Measurements from ENCODE around the gene ADGRA3. TPM values are rescaled to one million over a fixed set of nuclear protein-coding genes. Genes with fewer than 3 reads are reported as not detected.

Gene ADGRA3, protein sequence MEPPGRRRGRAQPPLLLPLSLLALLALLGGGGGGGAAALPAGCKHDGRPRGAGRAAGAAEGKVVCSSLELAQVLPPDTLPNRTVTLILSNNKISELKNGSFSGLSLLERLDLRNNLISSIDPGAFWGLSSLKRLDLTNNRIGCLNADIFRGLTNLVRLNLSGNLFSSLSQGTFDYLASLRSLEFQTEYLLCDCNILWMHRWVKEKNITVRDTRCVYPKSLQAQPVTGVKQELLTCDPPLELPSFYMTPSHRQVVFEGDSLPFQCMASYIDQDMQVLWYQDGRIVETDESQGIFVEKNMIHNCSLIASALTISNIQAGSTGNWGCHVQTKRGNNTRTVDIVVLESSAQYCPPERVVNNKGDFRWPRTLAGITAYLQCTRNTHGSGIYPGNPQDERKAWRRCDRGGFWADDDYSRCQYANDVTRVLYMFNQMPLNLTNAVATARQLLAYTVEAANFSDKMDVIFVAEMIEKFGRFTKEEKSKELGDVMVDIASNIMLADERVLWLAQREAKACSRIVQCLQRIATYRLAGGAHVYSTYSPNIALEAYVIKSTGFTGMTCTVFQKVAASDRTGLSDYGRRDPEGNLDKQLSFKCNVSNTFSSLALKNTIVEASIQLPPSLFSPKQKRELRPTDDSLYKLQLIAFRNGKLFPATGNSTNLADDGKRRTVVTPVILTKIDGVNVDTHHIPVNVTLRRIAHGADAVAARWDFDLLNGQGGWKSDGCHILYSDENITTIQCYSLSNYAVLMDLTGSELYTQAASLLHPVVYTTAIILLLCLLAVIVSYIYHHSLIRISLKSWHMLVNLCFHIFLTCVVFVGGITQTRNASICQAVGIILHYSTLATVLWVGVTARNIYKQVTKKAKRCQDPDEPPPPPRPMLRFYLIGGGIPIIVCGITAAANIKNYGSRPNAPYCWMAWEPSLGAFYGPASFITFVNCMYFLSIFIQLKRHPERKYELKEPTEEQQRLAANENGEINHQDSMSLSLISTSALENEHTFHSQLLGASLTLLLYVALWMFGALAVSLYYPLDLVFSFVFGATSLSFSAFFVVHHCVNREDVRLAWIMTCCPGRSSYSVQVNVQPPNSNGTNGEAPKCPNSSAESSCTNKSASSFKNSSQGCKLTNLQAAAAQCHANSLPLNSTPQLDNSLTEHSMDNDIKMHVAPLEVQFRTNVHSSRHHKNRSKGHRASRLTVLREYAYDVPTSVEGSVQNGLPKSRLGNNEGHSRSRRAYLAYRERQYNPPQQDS (N-terminal part only)
- 20.7 TPM for total RNA-seq
- long read RNA-seq, partial matches to known transcripts, result 2 of 4 reads
- long read RNA-seq, other reads (novel, unspliced or antisense), result 2 of 4 reads

DNA sequence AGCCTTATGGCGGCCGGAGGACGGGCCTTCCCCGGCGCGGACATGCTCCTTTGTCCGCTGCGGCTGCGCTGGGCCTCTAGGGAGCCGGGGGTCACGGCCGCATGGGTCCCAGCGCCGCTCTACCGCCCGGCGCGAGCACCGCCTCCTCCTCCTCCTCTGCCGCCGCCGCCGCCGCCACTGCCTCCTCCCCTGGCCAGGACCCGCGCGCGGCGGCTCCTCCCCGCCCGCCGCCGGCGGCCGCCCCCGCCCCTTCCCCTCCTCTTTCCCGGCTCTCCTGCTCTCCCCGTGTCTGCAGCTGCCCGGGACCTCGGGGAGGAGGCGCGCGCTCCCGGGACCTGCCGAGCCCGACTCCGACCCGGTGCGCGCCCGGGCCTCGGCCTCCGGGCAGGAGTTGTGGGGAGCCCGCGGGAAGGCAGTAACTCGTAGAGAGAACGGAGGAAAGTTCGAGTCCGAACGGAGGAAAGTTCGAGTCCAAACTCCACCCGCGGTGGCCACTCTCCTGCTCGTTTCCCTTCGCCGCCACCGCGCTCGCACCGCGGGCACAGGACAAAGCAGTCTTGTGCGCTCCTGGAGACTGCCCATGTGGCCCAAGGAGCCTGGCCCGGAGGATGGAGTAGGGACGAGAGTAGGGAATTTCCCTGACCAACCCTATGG lies at the start of gene ADGRA3:
ADGRA3 (minus strand) TSS at position 179 of the 654 bp plus-strand sequence. CDS start 282 bp downstream, outside the sequence.
- DNase-seq (ENCODE audit: low spot score), result peak; percentile 91

DNA sequence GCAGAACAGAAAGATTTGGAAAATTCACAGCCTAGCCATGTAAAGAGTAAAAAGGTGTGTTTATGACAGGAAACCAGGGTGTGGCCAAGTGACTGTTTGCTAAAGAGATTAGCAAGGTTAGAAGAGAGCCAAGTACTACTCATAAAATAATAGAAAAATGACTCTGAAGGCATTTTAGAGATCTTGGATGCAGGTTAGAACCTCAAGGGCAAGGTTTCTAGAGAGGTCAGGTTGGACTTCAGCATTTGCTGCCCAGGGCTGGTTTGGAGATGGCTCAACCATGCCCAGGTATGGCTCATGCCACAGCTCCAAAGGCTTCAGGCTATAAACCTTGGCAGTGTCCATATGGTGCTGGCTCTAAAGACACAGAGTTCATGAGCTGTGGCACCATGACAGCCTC lies 40.6 kb upstream of the ADGRA3 start:
- no peak for DNase-seq (ENCODE audit: low spot score)

DNA sequence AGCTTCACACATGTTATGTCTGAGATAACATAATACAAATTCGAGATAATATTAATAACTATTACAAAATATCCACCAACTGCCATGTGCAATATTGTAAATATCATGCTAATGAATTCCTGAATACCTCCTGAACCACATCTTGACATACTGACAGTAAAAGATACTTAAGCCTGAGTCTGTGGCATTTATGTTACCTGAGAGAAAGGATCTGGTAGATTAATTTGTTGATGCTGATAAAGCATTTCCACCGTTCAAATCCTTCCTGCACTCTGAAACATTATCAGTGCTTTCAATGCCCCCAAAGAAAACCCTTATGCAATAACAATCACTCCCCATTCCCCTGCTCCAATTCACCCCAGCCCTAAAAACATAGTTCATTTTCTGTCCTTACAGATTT lies 38.8 kb upstream of the ADGRA3 start:
- DNase-seq (ENCODE audit: low spot score), result no peak

DNA sequence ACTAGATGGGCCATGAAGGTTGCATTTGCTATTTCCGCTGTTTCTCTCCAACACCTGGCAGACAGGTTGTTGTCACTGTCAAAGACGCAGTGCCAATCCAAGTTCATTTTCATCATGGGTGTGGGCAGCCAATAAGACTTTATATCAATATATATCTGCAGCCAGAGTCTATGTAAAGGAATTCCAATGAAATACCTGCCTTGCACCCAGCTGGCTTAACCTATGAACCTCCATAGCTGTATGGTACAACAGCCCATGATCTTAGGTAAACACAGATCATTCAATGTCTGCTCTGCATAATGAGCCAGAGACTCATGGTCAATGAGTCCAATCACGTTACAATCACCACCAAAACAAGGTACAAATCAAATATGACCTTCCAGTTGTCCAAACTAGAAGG lies 37.7 kb upstream of the ADGRA3 start:
- no peak for DNase-seq (ENCODE audit: low spot score)

DNA sequence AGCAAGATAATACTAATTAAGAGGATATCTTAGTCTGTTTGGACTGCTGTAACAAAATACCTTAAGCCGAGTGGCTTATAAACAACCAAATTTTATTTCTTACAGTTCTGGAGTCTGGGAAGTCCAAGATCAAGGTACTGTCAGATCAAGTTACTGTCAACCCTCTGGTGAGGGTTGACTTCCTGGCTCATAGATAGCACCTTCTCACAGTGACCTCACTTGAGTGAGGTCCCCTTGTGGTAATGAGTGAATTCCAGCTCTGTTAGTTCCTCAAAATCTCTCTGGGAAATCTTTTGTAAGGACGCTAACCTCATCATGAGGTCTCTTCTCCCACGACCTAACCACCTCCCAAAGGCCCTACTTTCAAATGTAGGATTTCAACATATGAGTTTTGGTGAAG lies 36.9 kb upstream of the ADGRA3 start:
- no peak for DNase-seq (ENCODE audit: low spot score)

DNA sequence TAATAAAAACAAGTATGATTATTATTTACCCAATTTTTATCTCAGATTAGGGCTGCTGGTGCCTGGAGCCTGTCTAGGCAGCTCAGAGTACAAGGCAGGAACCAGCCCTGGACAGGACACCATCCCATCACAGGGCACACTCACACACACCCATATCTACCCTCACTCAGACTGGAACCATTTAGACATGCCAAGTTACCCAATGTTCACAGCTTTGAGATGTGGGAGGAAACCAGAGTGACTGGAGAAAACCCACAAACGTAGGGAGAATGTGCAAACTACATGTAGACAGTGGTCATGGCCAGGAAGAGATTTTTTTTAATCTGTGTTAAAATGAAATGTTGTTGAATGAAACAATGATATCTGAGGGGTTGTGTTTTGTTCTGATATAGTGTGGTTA lies 35.7 kb upstream of the ADGRA3 start:
- no peak for DNase-seq (ENCODE audit: low spot score)

DNA sequence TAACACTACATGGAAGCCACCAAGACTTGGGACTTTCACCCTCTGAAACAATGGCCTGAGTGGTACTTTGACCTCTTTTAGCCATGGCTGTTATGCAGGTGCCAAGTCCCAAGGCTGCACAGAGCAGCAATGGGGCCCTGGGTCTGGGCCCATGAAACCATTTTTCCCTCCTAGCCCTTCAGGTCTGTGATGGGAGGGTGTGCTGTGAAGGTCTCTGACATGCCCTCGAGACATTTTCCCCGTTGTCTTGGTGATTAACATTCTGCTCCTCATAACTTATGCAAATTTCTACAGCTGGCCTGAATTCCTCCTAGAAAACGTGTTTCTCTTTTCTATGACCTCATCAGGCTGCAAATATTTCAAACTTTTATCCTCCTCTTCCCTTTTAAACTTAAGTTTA lies 30.4 kb upstream of the ADGRA3 start:
- no peak for DNase-seq (ENCODE audit: low spot score)

DNA sequence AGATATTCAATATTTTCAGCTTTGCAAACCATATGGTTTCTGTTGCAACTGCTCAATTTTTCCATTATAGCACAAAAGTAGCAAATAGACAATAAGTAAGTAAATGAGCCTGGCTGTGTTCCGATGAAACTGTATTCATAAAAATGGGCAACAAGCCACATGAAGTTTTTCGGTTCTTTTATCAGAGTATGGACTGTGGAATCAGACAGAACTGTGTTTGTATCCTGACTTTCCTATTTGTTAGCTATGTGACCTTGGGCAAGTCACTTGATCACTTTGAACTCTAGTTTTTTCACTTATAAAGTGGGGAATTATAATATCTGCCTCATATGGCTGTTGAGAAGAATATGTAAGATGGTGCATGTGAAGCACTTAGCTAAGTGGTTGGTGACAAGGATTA lies 23.4 kb upstream of the ADGRA3 start:
- no peak for DNase-seq (ENCODE audit: low spot score)

DNA sequence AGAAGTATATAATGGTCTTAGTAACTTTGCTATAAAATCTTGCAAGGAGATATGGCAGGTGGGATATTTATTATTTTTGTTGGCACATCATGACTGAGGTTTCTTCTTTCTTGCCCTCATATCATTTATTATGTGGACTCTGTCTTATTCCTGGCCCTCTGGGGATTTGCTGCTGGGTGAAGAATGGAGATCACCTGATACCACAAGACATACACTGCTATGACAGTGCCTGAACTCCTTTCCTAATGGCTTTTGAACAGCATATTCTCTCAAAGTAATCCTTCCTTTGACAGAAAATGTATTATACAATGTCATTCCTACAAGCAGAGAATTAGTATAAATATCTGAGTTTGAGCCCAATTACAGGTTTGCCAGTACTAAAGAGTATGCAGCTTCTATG lies 22.0 kb upstream of the ADGRA3 start:
- no peak for DNase-seq (ENCODE audit: low spot score)

DNA sequence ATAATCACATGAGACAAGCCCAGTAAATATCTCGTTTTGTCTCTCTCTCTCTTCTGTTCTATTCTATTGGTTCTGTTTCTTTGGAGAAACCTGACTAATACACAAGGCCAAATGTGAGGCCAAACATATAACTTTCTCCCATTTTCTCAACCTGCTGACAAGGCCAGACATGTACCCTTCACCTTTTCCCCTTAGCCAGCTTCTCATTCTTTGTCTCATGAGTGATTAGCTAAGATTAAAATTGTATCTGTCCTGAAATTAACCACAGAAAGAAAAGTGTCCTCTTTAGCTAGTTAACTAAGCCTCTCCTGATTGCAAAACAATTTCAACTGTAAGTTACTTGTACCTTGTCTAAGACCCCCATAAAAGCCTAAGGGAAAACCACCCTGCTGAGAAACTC lies 18.5 kb upstream of the ADGRA3 start:
- no peak for DNase-seq (ENCODE audit: low spot score)

DNA sequence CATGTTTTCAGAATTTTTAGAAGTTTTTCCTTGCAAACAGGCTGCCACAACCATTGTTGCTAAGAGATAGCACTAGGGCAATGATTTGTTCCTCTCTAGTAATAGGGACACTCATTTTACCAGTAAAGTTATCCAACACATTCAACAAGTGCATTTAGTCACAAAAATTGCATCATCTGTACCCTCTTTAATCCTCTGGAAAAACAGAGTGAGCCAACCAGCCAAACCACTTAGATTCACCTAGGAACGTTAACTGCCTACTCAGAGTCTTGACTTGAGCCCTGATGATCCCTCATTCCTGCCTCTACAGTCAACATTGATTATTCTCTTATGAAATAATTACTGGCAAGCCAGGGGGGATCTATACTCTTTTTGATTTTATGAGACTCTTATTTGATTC lies 17.0 kb upstream of the ADGRA3 start:
- DNase-seq (ENCODE audit: low spot score), result no peak

DNA sequence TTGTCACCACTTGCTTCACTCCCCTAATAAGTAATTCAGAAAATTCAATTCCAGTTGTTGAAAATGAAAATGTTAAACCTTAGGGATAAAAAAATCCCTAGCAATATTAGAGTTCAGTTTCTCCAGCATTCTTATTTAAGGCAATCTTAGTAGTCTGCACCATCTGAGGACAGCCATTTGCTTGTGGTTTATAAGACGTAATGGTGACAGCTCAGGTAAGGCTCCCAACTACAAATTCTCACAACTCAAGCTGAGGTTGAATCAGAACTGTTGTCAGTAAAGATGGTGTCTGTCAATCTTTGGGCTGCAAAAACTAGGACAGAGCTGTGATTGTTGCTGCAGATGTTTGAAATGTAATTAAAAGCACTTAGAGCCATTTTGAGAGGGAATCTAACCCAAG lies 16.3 kb upstream of the ADGRA3 start:
- no peak for DNase-seq (ENCODE audit: low spot score)

DNA sequence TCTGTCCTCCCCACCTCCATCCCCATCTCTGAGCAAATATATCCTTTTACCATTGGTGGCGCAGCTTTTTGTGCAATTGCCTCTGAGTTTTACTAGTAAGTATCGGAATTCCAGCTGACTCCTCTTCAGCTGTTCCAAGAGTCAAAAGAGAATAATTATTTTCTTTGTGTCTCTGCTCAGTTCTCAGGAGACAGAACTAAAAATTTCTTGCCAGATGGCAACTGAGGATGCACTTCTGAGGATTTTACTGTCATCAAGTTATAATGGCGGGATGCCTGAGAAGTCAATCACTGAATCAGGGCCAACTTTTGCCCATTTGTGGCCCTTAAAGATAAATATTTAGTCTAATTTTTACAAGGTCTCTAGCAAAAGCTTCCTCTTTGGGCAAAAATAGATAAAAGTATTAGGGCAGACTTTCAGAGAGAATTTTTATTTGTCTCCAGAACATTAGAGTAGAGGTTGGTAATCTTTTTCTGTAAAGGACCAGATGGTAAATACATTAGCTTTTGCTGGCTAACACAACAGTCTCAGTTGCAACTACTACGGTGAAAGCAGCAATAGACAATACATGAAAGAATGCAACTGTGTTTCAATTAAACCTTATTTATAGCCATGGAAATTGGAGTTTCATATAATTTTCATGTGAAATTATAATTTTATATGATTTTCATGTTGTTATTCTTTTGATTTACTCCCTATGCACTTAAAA lies 15.6 kb upstream of the ADGRA3 start:
- no peak for DNase-seq (ENCODE audit: low spot score)

DNA sequence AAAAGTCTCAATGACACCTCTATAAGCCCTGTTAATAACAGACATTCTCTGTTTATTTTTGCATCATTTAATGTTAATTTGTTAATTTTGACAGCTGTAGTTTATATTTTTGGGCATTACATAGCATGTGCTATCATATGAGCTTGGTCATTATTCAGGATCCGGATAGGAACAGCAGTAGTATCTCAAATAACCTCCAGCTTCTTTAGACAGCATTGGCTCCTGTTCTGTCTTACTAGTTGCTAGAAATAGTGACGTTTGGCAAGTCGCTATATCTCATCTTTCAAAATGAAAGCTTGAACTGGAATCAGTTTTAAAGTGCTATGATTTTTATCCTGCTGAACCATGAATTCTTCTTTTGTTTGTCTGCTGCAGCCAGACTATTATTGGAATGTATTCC lies 9.0 kb upstream of the ADGRA3 start:
- no peak for DNase-seq (ENCODE audit: low spot score)

DNA sequence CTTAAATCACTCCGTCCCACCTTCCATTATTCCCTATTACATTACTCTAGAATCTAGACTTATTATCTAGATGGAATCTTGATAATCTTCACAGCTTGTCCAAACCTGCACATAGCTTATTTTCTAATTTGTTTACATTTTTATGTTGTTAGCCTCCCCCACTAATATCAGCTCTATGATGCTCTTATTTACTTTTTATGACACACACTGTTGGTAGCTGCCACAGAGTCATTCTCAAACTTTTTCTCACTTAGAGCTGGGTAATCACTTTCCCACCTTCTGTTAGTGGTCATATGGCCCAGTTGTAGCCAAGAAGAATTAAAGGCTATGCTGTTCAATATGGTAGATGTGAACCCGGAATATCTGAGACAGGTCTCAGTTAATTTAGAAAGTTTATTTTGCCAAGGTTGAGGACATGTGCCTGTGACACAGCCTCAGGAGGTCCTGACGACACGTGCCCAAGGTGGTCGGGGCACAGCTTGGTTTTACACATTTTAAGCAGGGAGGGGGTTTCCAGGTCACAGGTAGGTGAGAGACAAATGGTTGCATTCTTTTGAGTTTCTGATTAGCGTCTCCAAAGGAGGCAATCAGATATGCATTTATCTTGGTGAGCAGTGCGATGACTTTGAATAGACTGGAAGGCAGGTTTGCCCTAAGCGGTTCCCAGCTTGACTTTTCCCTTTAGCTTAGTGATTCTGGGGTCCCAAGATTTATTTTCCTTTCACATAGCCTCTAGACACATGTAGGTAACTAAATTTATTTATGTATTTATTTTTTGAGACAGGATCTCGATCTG lies 7.0 kb upstream of the ADGRA3 start:
- DNase-seq (ENCODE audit: low spot score), result no peak

DNA sequence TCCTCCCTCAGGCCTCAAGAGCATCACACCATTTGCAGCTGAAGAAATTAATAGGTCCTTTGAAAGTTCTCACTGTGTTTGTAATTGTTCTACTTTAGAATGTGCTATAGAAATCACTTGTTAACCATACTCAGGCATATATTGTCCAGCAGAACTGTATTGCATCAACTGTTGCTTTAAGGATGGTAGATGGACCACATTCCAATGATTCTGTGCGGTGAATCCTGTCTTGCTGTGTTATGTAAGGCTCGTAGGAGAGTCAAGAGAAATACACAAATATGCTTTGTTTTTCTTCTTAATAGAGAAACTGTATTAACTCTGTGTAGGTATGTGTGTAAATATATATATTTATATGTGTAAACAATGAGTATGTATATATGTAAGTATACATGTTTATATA lies 6.3 kb upstream of the ADGRA3 start:
- no peak for DNase-seq (ENCODE audit: low spot score)

DNA sequence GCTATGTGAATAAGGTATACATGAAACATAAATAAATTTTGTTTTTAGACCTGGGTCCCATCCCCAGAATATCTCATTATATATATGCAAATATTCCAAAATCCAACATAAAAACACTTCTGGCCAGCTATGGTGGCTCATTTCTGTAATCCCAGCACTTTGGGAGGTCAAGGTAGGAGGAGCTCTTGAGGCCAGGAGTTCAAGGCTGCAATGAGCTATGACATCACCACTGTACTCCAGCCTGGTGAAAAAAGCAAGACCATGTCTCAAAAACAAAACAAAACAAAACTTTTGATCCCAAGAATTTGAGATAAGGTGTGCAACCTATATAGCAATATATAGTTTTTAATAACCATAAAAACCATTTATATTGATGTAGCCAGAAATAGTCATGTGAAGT lies 5.4 kb upstream of the ADGRA3 start:
- no peak for DNase-seq (ENCODE audit: low spot score)

DNA sequence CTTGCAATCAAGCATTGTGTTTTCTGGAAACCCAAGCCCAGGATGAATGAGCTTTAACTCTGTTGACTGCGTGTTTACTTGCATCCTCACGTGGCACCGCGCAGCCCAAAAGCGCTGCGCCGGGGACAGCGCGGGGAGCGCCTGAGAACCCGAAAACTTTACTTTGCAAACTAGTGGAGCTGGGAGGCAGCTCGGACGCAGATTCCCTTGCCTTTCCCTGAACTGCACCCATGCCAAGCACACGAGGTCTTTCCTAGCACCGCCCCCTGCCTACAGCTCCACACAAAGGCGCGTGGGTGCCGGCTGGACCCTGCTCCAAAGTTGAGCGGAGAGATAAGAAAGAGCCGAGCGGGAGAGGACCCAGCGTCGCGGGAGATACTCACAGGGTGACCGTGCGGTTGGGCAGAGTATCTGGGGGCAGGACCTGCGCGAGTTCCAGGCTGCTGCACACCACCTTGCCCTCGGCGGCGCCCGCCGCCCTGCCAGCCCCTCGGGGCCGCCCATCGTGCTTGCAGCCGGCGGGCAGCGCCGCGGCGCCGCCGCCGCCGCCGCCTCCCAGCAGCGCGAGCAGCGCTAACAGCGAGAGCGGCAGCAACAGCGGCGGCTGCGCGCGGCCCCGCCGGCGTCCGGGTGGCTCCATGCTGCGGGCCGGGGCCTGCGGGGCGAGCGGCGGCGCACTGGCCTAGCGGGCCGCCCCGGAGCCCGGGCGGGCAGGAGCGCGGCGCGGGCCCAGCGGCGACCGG lies 550 bp downstream of the ADGRA3 start:
- no peak for DNase-seq (ENCODE audit: low spot score)

DNA sequence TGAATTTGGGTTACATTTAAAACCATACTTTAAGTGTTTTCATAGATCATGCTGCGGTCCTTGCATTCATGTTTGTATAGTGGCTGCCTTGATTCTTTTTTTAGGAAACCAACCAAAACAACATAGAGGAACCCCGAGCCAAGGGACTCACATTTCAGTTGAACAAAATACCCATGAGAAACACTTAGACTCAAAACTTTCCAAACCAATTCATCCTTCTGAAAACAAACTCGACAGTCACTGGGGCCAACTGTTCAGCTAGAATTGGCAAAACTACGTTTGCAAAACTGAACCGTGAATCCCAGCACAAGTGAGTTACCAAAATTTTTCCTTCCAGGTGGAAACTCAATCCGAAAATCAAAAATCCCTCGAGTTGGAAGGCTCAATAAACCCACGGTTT lies 1.4 kb downstream of the ADGRA3 start:
- DNase-seq (ENCODE audit: low spot score), result no peak
